Retinal pigment epithelial cell (primary cell): ENCODE results near the gene KIF20A.
"Not testable (repeated sequence)": the region's sequence is repeated elsewhere in the genome, so short reads cannot be mapped to it uniquely, and the experiment has no call there.

Experiments
- DNase-seq: peaks from one replicate; pipeline ENCODE4 v3.0.0-alpha.2; 2010; ENCODE audit warnings: low read depth
- H3K4me3 ChIP-seq: 2 replicates; pipeline ENCODE4 v1.5.1; 2011; ENCODE audit warnings: mild to moderate bottlenecking, low read length, control low read depth, moderate library complexity
- TF ChIP-seq, protein P1 (sequence below): conservative IDR thresholded peaks from 2 replicates; pipeline ENCODE4 v1.5.1; 2011; ENCODE audit warnings: low read depth, low read length, control low read depth, inconsistent platforms

Gene KIF20A

DNA sequence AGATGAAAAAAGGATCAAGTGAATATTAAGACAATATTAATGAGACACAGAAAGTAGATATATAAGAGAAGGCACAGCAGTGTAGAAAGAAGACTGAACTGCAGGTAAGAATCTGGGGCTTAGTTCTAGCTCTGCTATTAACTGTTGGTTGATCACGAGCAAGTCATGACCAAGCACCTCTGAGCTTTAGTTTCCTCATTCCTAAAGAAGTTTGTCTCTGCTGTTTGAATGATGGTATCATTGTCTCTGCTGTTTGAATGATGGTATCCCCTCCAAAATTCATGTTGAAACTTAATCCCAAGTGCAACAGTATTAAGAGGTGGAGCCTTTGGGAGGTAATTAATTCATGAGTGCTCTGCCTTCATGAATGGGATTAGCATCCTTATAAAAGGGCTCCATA, 37.2 kb upstream of the KIF20A start:
- TF ChIP-seq, protein P1, sequence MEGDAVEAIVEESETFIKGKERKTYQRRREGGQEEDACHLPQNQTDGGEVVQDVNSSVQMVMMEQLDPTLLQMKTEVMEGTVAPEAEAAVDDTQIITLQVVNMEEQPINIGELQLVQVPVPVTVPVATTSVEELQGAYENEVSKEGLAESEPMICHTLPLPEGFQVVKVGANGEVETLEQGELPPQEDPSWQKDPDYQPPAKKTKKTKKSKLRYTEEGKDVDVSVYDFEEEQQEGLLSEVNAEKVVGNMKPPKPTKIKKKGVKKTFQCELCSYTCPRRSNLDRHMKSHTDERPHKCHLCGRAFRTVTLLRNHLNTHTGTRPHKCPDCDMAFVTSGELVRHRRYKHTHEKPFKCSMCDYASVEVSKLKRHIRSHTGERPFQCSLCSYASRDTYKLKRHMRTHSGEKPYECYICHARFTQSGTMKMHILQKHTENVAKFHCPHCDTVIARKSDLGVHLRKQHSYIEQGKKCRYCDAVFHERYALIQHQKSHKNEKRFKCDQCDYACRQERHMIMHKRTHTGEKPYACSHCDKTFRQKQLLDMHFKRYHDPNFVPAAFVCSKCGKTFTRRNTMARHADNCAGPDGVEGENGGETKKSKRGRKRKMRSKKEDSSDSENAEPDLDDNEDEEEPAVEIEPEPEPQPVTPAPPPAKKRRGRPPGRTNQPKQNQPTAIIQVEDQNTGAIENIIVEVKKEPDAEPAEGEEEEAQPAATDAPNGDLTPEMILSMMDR, result no peak
- DNase-seq, result no peak

DNA sequence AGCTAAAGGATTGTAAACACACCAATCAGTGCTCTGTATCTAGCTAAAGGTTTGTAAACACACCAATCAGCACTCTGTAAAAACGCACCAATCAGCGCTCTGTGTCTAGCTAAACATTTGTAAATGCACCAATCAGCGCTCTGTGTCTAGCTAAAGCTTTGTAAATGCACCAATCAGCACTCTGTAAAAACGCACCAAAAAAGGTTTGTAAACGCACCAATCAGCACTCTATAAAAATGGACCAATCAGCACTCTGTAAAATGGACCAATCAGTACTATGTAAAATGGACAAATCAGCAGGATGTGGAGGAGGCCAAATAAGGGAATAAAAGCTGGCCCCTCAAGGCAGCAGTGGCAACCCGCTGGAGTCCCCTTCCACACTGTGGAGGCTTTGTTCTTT, 35.3 kb upstream of the KIF20A start:
- not testable (repeated sequence) for H3K4me3 ChIP-seq, DNase-seq

More for the DNA sequence above, 37.2 kb upstream of the KIF20A start:
- H3K4me3 ChIP-seq, result no peak overlapping the region

DNA sequence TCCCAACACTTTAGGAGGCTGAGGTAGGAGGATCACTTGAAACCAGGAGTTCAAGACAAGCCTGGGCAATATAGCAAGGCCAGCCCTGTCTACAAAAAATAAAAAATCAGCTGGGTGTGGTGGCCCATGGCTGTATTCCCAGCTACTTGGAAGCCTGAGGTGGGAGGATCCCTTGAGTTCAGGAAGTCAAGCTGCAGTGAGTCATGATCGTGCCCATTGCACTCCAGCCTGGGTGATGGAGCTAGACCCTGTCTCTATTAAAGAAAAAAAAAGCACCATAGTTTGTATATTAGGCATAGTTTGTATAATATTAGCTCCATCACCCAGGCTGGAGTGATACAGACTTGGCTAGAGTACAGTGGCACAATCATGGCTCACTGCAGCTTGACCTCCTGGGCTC, 30.1 kb upstream of the KIF20A start:
- peak; percentile 8 for DNase-seq
- no peak overlapping the region for H3K4me3 ChIP-seq
- TF ChIP-seq, protein P1, result no peak

DNA sequence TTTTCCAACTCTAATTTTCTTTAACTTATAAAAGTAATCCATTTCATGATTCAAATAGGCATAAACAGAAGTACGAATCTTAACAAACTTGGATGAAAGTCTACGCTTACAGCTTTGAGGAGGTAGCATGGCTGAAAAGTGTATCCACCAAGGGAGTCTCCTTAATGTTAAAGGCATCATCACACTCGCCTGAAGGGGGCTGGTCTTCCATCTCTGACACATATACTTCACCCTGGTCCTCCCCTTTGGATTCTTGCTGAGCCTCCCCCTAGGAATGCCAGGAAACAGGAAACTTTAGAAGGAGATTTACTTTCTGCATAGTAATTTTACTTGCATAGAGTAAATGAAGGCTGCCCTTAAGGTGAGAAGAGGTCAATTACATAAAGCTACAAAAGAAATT, 29.4 kb upstream of the KIF20A start:
- DNase-seq, result no peak
- H3K4me3 ChIP-seq, result no peak overlapping the region
- TF ChIP-seq, protein P1, result no peak

DNA sequence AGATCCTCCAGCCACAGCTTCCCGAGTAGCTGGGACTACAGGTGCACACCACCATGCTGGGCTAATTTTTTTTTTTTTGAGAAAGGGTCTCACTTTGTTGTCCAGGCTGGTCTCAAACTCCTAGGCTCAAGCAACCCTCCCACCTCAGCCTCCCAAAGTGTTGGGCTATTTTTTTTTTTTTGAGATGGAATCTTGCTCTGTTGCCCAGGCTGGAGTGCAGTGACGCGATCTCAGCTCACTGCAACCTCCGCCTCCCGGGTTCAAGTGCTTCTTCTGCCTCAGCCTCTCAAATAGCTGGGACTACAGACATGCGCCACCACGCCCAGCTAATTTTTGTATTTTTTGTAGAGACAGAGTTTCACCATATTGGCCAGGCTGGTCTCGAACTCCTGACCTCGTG, 22.9 kb upstream of the KIF20A start:
- not testable (repeated sequence) for H3K4me3 ChIP-seq, DNase-seq

DNA sequence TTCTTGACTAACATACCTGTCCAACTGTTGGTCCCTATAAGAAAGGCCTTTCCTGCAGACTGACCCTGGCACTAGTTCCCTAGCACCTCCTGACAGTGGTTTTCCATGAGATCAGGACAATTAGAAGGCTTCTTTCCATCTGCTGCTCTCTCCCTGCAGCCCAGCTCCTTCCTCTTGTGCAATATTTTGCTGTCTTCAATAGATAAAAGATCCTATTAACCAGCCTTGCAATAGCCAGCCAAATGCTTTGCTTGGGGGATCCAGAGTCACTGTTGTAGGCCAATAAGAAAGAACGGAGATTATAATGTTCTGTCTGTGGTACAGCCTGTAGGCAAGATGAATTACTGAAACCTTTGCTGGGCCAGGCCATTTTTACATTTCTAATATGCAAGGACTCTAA, 21.3 kb upstream of the KIF20A start:
- TF ChIP-seq, protein P1, result no peak
- H3K4me3 ChIP-seq, result no peak overlapping the region
- no peak for DNase-seq

DNA sequence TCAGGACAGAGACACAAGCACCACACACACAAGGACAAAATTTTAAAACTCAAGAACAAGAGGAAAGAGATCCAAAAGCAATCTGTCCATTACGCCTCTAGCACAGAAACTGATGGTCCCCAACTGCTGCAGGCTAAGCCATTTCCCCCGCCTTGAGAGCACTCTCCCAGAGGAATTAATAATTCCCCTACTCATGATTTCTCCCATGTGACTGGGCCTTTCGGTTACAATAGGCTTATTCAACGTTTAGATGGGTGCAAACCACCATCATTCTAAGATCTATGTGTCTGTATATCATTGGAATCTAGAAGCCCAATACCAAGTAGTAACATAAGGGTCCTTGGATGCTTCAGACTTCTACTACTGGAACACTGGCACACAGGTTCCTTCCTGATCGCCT, 19.2 kb upstream of the KIF20A start:
- TF ChIP-seq, protein P1, result no peak
- H3K4me3 ChIP-seq, result no peak overlapping the region
- no peak for DNase-seq

DNA sequence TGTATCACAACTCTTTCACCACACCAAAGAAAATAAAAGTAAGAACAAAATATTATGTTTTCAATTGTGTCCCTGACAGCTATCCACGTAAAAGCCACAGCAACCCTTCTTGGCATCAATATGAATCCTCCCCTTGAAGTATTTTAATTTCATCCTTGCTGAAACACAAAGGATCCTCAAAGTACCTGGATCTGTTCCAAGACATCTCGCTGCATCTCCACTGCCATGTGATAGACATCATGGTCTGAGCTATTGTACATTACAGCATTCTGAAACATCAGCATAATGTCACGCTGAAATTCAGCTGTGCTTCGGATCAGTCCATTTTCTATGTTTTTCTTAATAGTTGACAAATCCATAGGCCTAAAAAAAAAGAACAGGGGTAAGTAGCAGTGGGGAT, 18.2 kb upstream of the KIF20A start:
- TF ChIP-seq, protein P1, result no peak
- DNase-seq, result no peak
- H3K4me3 ChIP-seq, result no peak overlapping the region
